Progenitor cell of endocrine pancreas (in vitro differentiated cells): ENCODE data around the gene PDP2. TPM values are rescaled to one million over a fixed set of nuclear protein-coding genes. Genes with fewer than 3 reads are reported as not detected.

Experiments used
- DNase-seq: peaks from one replicate; pipeline ENCODE4 v3.0.0; 2021; ENCODE audit warnings: low spot score; ENCODE audit not compliant: unreplicated experiment
- H3K27ac Mint-ChIP-seq: 2 replicates; pipeline ENCODE4 v1.8.0; 2021; ENCODE audit warnings: mild to moderate bottlenecking, moderate library complexity, mixed read lengths
- H3K27me3 Mint-ChIP-seq: 2 replicates; pipeline ENCODE4 v1.8.0; 2021; ENCODE audit warnings: mixed read lengths
- H3K36me3 Mint-ChIP-seq: 2 replicates; pipeline ENCODE4 v1.8.0; 2022; ENCODE audit warnings: mixed read lengths; ENCODE audit not compliant: insufficient read depth
- H3K4me1 Mint-ChIP-seq: 2 replicates; pipeline ENCODE4 v1.8.0; 2021; ENCODE audit warnings: low read depth, mixed read lengths
- H3K4me3 Mint-ChIP-seq: 2 replicates; pipeline ENCODE4 v1.8.0; 2021; ENCODE audit warnings: low read depth, mild to moderate bottlenecking, moderate library complexity, mixed read lengths
- H3K9me3 Mint-ChIP-seq: 2 replicates; pipeline ENCODE4 v1.8.0; 2021; ENCODE audit warnings: low read depth, mixed read lengths
- CTCF ChIP-seq: fragments of 200-600 bp; sonication (generic); IDR thresholded peaks from one replicate; pipeline ENCODE4 v1.5.0; 2021; ENCODE audit warnings: antibody characterized with exemption, mild to moderate bottlenecking; ENCODE audit not compliant: unreplicated experiment
- total RNA-seq: library from RNA; stranded (reverse); gene quantifications from 2 replicates; pipeline ENCODE4 v1.2.1, GENCODE V29; 2021

The PDP2 gene
- total RNA-seq, 1 donor from 2014 or later = 17.0 TPM

- Mint-ChIP-seq H3K4me3 (no peak overlapping the region), H3K27ac (no peak overlapping the region), H3K4me1 (peaks cover 3% of the 10 kb centered on the region), H3K27me3 (peaks cover 57% of the 10 kb centered on the region), H3K9me3 (no peaks in the 10 kb centered on the region), H3K36me3 (no peaks in the 10 kb centered on the region)
- no peak for DNase-seq
- no peak for TF ChIP-seq CTCF
These were observed 32.1 kb upstream of the PDP2 start for GRCh38 chr16:66848172-66848571.

GRCh38 chr16:66849021-66849420 is 31.3 kb upstream of the PDP2 start:
- peaks cover under 1% of the 10 kb centered on the region for H3K4me1 Mint-ChIP-seq
- H3K9me3 Mint-ChIP-seq = no peaks in the 10 kb centered on the region
- H3K27me3 Mint-ChIP-seq = peaks cover 50% of the 10 kb centered on the region
- no peak overlapping the region for H3K27ac Mint-ChIP-seq
- no peak for TF ChIP-seq CTCF
- DNase-seq = no peak
- H3K36me3 Mint-ChIP-seq = no peaks in the 10 kb centered on the region
- H3K4me3 Mint-ChIP-seq = no peak overlapping the region

GRCh38 chr16:66849549-66849948 is 30.8 kb upstream of the PDP2 start:
- H3K9me3 Mint-ChIP-seq = no peaks in the 10 kb centered on the region
- H3K27ac Mint-ChIP-seq = no peak overlapping the region
- H3K27me3 Mint-ChIP-seq = peaks cover 52% of the 10 kb centered on the region
- H3K4me3 Mint-ChIP-seq = no peak overlapping the region
- H3K4me1 Mint-ChIP-seq = no peaks in the 10 kb centered on the region
- TF ChIP-seq CTCF = no peak
- H3K36me3 Mint-ChIP-seq = no peaks in the 10 kb centered on the region
- no peak for DNase-seq

GRCh38 chr16:66850115-66850815 is 30.1 kb upstream of the PDP2 start:
- no peak for DNase-seq
- Mint-ChIP-seq H3K9me3 (no peaks in the 10 kb centered on the region), H3K27ac (no peak overlapping the region), H3K4me3 (no peak overlapping the region), H3K27me3 (peaks cover 46% of the 10 kb centered on the region), H3K36me3 (no peaks in the 10 kb centered on the region), H3K4me1 (no peaks in the 10 kb centered on the region)
- no peak for TF ChIP-seq CTCF

- no peak for DNase-seq
- H3K36me3 Mint-ChIP-seq = no peaks in the 10 kb centered on the region
- no peak overlapping the region for H3K27ac Mint-ChIP-seq
- H3K9me3 Mint-ChIP-seq = no peaks in the 10 kb centered on the region
- H3K4me3 Mint-ChIP-seq = no peak overlapping the region
- no peaks in the 10 kb centered on the region for H3K4me1 Mint-ChIP-seq
- no peak for TF ChIP-seq CTCF
- H3K27me3 Mint-ChIP-seq = peaks cover 35% of the 10 kb centered on the region
These were observed 28.9 kb upstream of the PDP2 start for GRCh38 chr16:66851166-66851964.
